Fibroblast of upper back skin (primary cell): ENCODE measurements around the gene KIF26B.
A peak's percentile ranks its signal among the peaks of the same experiment; 100 is the strongest.
"Not testable (repeated sequence)": the region's sequence is repeated elsewhere in the genome, so short reads cannot be mapped to it uniquely, and the experiment has no call there.

ENCODE experiments used
- DNase-seq: peaks from one replicate; pipeline ENCODE4 v3.0.0-alpha.2; 2013

Gene KIF26B

DNA sequence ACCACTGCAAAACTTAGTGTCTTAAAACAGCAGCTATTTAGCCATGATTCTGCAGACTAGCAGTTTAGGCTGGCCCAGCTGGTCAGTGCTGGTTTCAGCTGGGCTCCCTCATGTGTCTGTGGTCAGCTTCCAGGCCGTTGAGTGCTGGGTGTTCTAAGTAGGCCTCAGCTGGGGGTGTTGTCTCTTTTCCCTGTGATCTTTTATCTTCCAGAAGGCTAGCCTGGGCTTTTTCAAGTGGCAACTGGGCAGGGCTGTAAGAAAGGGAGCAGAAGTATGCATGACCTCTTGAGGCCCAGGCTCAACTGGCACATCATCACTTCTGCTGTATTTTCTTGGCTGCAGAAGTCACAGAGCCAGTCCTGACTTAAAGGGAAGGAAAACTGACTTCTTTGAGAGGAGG lies 136.1 kb downstream of the KIF26B start:
- DNase-seq = no peak

GRCh38 chr1:245291351-245291750 lies 136.6 kb downstream of the KIF26B start:
- DNase-seq = no peak

DNA sequence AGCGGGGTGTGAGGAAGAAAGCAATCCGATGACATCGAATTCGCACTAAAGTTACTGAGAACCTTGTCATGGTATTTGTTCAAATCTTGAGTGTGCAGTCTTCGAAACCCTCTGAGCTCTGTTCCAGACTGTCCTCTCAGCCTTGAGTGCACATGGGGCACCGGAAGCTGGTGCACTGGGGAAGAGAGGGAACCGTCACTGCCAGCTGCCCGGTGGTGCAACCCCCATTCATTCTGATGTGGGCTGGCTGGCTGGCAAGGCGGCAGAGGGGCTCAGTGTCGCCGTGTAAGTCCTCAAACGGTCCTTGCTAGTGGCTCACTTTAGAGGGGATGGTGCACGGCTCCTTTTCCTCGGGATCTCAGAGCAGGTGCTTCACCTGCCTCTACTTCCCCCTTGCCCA lies 137.4 kb downstream of the KIF26B start:
- no peak for DNase-seq

GRCh38 chr1:245292553-245292952 lies 137.8 kb downstream of the KIF26B start:
- DNase-seq = no peak

GRCh38 chr1:245294020-245294419 lies 139.2 kb downstream of the KIF26B start:
- no peak for DNase-seq

DNA sequence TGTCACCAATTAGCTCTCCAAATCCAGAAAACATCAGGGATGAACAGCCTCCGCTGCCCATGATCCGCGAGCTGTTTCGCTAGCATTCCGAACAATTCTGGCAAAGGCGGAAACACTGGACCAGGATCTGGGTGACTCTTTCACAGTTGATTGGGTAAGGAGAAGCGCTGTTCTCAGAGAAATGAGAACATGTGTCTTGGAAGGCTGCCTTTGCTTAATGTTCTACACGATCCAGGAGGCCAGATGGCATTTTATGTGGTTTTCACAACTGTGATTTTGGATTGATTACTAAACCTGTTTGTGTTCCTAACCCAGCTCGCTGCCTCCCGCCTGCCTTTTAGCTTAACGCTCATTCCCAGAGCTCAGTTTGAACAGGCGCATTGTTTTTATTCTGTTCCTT lies 144.0 kb downstream of the KIF26B start:
- DNase-seq = peak; percentile 83

GRCh38 chr1:245301162-245301580 lies 146.4 kb downstream of the KIF26B start:
- peak; percentile 68 for DNase-seq

DNA sequence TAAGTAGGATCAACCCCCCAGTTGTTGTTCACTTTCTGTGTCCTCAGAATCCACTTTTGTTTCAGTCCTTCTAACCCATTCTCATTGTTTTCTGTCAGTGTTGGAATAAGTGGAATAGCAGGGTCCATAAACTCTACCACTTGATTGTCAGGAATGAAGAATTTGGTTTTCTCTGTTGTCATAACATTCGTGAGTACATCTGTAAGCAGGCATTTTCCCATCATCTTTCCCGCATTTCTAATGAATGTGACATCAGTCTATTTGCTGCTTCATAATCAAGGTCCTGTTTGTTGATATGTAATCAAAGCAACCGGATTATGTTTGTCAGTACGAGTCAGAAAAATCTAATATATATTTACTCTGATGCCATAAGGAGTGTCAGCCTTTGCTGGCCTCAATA lies 147.1 kb downstream of the KIF26B start:
- DNase-seq = no peak

DNA sequence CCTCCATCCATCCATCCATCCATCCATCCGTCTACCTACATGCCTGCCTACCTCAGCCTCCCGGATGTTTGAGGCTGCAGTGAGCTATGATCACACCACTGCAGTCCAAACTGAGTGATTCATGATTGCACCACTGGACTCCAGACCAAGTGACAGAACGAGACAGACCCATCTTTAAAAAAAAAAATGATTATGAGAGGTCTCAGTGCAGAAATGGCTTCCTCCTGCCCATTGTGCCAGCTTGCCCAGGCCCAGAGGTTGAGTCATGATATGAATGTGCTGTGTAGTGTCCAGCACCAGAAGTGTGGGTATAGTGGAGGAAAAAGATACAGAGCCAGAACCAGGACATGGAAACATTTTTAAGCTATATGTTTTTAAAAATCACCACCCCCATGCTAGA lies 149.9 kb downstream of the KIF26B start:
- DNase-seq = no peak

DNA sequence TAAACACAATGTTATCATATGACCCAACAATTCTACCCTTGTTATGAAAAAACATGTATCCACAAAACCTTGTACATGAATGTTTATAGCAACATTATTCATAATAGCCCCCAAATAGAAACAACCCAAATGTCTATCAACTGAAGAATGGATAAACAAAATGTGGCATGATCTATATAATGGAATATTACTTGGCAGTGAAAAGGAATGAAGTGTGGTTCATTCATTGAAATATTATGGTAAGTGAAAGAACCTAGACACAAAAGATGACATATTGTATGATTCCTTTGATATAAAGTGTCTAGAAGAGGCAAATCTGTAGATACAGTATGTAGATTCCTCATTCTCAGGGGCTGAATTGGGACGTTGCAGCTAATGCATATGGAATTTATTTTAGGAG lies 151.2 kb downstream of the KIF26B start:
- no peak for DNase-seq

DNA sequence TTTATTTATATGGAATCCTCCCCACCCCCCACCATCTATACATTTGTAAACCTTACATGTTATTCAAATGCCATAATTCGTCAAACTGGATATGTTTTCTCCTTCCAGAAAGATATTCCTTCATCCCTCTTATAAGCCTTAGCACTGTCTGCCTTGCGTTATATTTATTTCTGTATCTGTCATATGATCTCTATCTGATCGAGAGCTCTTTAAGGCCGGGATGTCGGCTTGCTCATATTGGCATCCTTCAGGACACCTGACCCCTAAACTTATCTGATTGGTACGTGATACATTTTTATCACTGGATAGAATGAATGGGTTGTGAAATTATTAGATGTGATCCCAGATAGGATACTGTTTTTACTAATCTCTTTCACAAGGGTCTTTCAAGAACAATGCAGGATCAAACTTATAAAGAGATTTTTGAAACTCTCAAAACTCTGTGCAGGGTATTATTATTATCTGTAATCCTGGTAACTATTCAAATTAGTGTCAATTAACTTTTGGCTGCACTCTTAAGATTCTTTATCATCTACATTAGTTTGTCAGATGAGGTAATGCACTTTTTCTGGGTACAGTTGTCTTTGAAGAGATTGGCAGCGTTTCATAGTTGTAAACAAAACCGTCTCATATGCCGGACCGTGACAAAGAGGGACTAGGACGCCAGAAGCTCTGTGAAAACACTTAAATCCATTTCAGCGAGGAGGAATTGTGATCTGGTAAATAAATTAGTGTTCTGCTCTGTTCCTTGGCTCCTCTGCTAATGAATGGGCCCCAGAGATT lies 152.0 kb downstream of the KIF26B start:
- DNase-seq = no peak

- DNase-seq = peak; percentile 36
These were observed 156.1 kb downstream of the KIF26B start for GRCh38 chr1:245310571-245311531.

DNA sequence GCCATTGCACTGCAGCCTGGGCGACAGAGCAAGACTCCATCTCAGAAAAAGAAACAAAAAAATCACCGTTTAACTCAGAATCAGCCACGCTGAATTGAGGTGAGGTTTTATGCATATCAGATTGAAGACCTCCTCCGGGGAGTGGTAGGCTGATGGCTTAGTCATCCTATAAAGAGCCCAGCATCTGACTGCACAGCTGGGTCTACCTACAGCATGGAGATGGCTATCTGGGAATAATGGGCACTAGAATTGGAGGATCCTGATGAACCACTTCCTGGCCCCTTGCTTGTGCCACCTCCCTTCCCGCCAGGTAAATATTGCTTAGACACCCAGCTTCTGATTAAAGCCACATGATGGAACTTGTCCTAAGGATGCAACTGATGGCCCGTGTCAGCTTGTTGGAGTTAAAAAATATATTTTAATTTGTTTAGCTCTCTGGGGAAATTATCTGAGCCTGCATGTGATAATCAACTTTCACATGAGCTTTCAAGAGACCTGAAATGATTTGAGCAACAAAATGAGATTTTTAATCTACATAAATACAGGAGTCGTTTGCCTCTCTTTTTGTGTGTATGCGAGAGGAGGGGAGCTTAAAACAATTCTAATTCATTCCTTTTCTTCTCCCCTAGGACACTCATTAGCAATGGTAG lies 157.2 kb downstream of the KIF26B start:
- no peak for DNase-seq

GRCh38 chr1:245313576-245313975 lies 158.8 kb downstream of the KIF26B start:
- DNase-seq = peak; percentile 47

DNA sequence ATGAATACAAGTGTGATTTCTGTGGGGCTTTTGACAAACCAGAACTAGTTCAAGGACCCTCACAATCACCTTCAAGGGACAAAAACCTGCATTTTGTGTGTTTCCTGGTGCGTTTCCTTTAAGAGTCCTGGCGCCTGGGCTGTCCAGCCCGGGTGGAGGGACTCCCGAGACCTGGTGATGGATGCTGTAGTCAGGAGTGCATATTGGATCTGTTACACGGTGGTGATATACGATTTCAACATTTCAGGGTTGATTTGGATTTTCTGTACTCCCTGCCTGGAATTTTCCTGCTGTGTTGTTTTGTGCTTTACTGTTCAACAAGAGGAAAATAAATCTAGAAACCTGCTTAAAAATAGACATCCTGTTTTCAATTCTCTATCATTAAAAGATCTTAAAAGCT lies 162.0 kb downstream of the KIF26B start:
- DNase-seq = no peak

DNA sequence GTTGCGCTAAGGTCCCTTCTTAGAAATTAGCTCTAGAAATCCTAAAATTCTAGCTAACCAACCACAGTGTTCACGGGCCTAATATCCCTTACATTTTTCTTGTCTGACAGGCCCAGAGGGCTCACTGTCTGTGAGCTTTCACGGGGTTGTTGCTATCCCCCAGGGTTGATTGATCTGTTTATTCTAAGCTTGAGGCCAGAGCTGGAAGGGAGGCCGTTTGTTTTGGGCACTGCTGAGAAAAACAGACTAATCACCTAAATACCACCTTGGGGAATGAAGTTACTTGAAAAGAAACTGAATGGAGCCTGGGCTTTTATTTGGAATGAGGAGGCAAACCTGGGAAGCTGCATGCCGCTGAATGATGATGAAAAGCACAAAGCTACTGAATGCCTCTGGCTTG lies 162.4 kb downstream of the KIF26B start:
- DNase-seq = no peak

DNA sequence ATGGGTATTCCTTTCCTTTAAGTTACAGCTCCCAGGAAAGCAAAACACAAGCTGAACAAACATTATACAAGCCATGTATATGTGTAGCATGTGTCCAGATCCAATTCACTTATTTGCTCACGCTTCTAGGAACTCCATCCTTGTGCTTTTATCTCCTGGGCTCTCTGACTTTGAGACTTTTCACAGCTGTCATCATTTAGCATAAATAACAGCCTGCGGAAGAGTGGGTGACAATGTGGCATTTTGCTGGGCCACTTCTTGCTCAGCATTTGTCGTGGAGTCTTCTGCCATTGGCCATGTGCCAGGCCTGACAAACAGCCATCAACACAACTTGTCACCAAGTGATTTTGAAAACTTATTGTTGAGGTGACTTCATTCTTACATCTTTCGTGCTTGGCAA lies 164.3 kb downstream of the KIF26B start:
- DNase-seq = no peak

DNA sequence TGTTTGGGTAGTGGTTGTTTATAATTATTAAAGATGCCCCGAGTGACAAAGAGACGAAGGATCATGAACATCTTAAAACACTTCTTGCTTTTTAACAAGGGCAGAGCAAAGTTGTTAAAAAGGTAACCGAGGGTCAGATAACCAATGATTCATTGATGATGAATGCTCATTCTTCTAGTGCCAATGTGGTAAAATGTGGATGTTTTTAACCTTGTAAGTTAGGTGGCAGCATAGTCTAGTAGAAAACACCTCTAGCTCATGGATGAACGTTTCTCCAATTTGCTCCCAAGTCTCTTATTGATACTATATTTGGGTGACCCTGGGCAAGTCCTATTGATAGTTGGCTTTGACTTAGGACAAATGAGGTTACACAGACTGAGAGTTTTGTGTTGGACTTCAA lies 167.9 kb downstream of the KIF26B start:
- peak; percentile 44 for DNase-seq

- not testable (repeated sequence) for DNase-seq
These were observed 169.0 kb downstream of the KIF26B start for GRCh38 chr1:245323765-245324164.

DNA sequence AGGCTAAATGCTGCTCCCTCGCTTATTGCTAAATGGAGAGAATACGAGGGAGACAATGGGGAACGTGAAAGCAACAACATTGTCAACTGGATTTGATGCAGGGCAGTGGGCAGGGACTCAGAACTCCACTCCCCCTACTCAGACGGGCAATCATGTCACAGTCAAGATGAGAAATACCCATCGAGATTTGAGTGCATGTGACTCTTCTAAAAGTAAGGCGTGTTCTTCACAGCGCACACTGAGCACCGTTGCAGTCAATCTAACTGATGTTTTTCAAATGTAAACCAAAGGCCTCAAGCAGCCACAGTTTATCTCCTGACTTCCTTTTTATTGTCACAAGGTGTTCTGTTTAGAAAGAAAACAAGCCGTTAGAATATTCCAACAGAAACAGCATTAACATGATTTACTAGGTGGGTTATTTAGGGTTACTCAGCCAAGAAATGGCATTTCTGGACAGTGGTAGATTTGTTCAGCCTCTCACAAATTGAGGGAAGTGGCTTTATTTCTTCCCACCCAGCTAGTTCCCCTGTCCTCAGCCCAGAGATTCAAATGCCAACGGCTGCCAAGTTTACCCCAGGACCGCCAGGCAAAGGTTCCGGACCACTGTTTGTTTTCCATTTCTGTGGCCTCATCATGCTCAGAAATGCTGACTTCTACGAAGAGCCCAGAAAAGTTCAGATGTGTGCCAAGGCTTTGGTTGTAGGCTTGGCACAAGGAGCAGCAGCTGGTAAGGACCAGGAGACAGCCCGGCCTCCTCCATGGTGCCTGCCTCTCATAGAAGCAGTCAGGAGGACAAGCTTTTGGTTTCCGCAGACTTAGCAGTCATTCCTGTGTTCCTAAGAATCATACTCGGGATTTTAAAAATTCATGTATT lies 171.4 kb downstream of the KIF26B start:
- no peak for DNase-seq

GRCh38 chr1:245327360-245327759 lies 172.6 kb downstream of the KIF26B start:
- DNase-seq = no peak

DNA sequence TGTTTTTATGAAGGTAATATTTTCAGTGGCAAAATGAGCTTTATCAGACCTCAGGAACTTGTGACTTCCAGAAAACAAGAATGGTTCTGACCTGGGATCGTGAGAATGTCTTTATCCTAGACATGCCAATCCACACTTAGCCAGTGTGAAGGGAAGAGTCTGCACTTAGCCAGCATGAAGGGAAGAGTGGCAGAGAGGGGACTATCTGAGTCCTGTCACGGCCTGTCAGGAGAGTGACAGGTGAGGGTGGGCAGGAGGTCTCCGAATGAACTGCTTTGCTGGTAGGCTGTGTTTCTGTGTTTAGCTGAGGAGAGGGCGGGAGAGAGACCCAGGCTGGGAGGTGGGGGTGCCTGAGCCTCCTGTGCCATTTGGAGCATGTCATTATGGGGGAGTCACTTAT lies 173.1 kb downstream of the KIF26B start:
- no peak for DNase-seq
